H1 (cell line): ENCODE results near the gene IST1. TPM values are rescaled to one million over a fixed set of nuclear protein-coding genes. Genes with fewer than 3 reads are reported as not detected.

ENCODE experiments used
- CTCF ChIA-PET: fragments of 300-600 bp; sonication (Branson Sonifier 250); formaldehyde crosslinking; loops from one replicate; lab custom pipeline; 2021; ENCODE audit not compliant: partially characterized antibody; lab: Charles Lee
- POLR2A ChIA-PET: fragments of 300-600 bp; sonication (Branson Sonifier 250); formaldehyde crosslinking; loops from one replicate; lab custom pipeline; 2021; ENCODE audit warnings: inconsistent platforms; ENCODE audit not compliant: partially characterized antibody; lab: Charles Lee
- DNase-seq, 2 experiments: peaks; one replicate each; pipeline versions ENCODE4 v3.0.0 to v3.0.0-alpha.2; 2010 to 2022; ENCODE audit warnings: low spot score in 2 of 2, low read depth in 1 of 2, mixed read lengths in 1 of 2
- FAIRE-seq: peaks from 2 replicates; lab custom pipeline; 2011; peaks lifted over from hg19 to GRCh38; lab: Jason Lieb, UNC
- H2AFZ ChIP-seq: 2 replicates; pipeline ENCODE4 v1.8.1; 2012; ENCODE audit warnings: low read length, inconsistent platforms
- H2AK5ac ChIP-seq: 2 replicates; pipeline ENCODE4 v1.6.1; 2013; ENCODE audit warnings: low read depth, low read length
- H2BK120ac ChIP-seq: replicated peaks from 2 replicates; pipeline ENCODE3; 2013; ENCODE audit warnings: low read depth, low read length, inconsistent platforms
- H2BK12ac ChIP-seq: 2 replicates; pipeline ENCODE4 v1.6.1; 2013; ENCODE audit warnings: low read depth, low read length
- H2BK15ac ChIP-seq: 2 replicates; pipeline ENCODE4 v1.6.1; 2013; ENCODE audit warnings: low read length
- H2BK20ac ChIP-seq: 2 replicates; pipeline ENCODE4 v1.6.1; 2013; ENCODE audit warnings: low read length
- H2BK5ac ChIP-seq: 2 replicates; pipeline ENCODE4 v1.6.1; 2013; ENCODE audit warnings: low read depth, low read length
- H3K14ac ChIP-seq: 2 replicates; pipeline ENCODE4 v1.6.1; 2013; ENCODE audit warnings: inconsistent platforms; ENCODE audit not compliant: insufficient read length
- H3K18ac ChIP-seq: 2 replicates; pipeline ENCODE4 v1.6.1; 2013; ENCODE audit warnings: low read length; ENCODE audit errors: extremely low read depth
- H3K23ac ChIP-seq: 2 replicates; pipeline ENCODE4 v1.6.1; 2013; ENCODE audit warnings: inconsistent platforms; ENCODE audit not compliant: insufficient read length
- H3K23me2 ChIP-seq: 2 replicates; pipeline ENCODE4 v1.6.1; 2013; ENCODE audit warnings: low read depth, low read length
- H3K27ac ChIP-seq: 2 replicates; pipeline ENCODE4 v1.6.1; 2011; ENCODE audit warnings: low read depth, low read length, inconsistent platforms
- H3K27me3 ChIP-seq, 4 experiments: replicated peaks in 1 of 4; 1 replicate in 1 of 4; 2 replicates in 3 of 4; pipeline versions ENCODE4 v1.6.1 to v1.8.1; 2011 to 2013; ENCODE audit warnings: low read length in 3 of 4, mild to moderate bottlenecking in 3 of 4, inconsistent platforms in 2 of 4, mixed read lengths in 2 of 4, moderate library complexity in 1 of 4; ENCODE audit not compliant: control insufficient read depth in 3 of 4, insufficient read depth in 3 of 4; ENCODE audit errors: extremely low read depth in 1 of 4
- H3K36me3 ChIP-seq, 4 experiments: 2 replicates each; pipeline versions ENCODE4 v1.6.1 to v1.8.1; 2011 to 2013; ENCODE audit warnings: mild to moderate bottlenecking in 4 of 4, low read length in 3 of 4, moderate library complexity in 2 of 4, control low read depth in 1 of 4, inconsistent platforms in 1 of 4; ENCODE audit not compliant: insufficient read depth in 4 of 4, control insufficient read depth in 2 of 4
- H3K4ac ChIP-seq: replicated peaks from 2 replicates; pipeline ENCODE3; 2013; ENCODE audit warnings: low read length, low read depth, mixed read lengths, inconsistent platforms; ENCODE audit not compliant: insufficient read length
- H3K4me1 ChIP-seq, 4 experiments: replicated peaks in 1 of 4; 1 replicate in 1 of 4; 2 replicates in 3 of 4; pipeline versions ENCODE4 v1.6.1 to v1.8.1; 2011 to 2013; ENCODE audit warnings: low read length in 3 of 4, inconsistent platforms in 2 of 4, mixed read lengths in 1 of 4; ENCODE audit not compliant: insufficient read depth in 4 of 4, control insufficient read depth in 3 of 4
- H3K4me2 ChIP-seq, 2 experiments: 2 replicates each; pipeline versions ENCODE4 v1.6.1 to v1.8.1; 2011 to 2013; ENCODE audit warnings: low read depth in 2 of 2, low read length in 2 of 2, control low read depth in 1 of 2, inconsistent platforms in 1 of 2, mild to moderate bottlenecking in 1 of 2; ENCODE audit not compliant: insufficient read depth in 1 of 2
- H3K4me3 ChIP-seq, 4 experiments: fragments of 200-600, 300-600 bp in 1 of 4; sonication (generic), shearing (Covaris generic), sonication (Bioruptor Twin) in 1 of 4; 2 replicates each; pipeline versions ENCODE4 v1.5.1 to v1.8.1; 2011 to 2016; ENCODE audit warnings: low read length in 4 of 4, low read depth in 3 of 4, control low read depth in 2 of 4, inconsistent platforms in 2 of 4, mild to moderate bottlenecking in 2 of 4, mixed read lengths in 1 of 4, moderate library complexity in 1 of 4; ENCODE audit not compliant: insufficient read depth in 2 of 4; ENCODE audit errors: extremely low read depth in 1 of 4
- H3K56ac ChIP-seq: replicated peaks from 2 replicates; pipeline ENCODE3; 2013; ENCODE audit warnings: low read depth, mild to moderate bottlenecking, mixed read lengths, low read length, inconsistent platforms; ENCODE audit not compliant: insufficient read length
- H3K79me1 ChIP-seq: 2 replicates; pipeline ENCODE4 v1.6.1; 2013; ENCODE audit warnings: low read depth, low read length, control low read depth
- H3K79me2 ChIP-seq, 2 experiments: 2 replicates each; pipeline versions ENCODE4 v1.6.1 to v1.8.1; 2012 to 2013; ENCODE audit warnings: low read length in 2 of 2, mild to moderate bottlenecking in 2 of 2, inconsistent platforms in 1 of 2; ENCODE audit not compliant: insufficient read depth in 2 of 2, control insufficient read depth in 1 of 2
- H3K9ac ChIP-seq, 4 experiments: replicated peaks in 1 of 4; 1 replicate in 1 of 4; 2 replicates in 3 of 4; pipeline versions ENCODE4 v1.6.1 to v1.8.1; 2011 to 2013; ENCODE audit warnings: low read depth in 3 of 4, low read length in 3 of 4, control low read depth in 2 of 4, mild to moderate bottlenecking in 2 of 4, moderate library complexity in 2 of 4, inconsistent platforms in 1 of 4; ENCODE audit errors: extremely low read depth in 1 of 4
- H3K9me3 ChIP-seq, 2 experiments: 2 replicates each; pipeline versions ENCODE4 v1.6.1 to v1.8.1; 2012 to 2013; ENCODE audit warnings: mild to moderate bottlenecking in 2 of 2, moderate library complexity in 2 of 2, control low read depth in 1 of 2, inconsistent platforms in 1 of 2, low read depth in 1 of 2, low read length in 1 of 2, mixed read lengths in 1 of 2; ENCODE audit not compliant: insufficient read depth in 2 of 2
- H4K20me1 ChIP-seq, 2 experiments: replicated peaks in 1 of 2; 2 replicates each; pipeline versions ENCODE3 to v1.8.1; 2011 to 2013; ENCODE audit warnings: inconsistent platforms in 2 of 2, low read length in 2 of 2, mild to moderate bottlenecking in 1 of 2; ENCODE audit not compliant: insufficient read depth in 2 of 2, control insufficient read depth in 1 of 2
- H4K5ac ChIP-seq: 2 replicates; pipeline ENCODE4 v1.6.1; 2013; ENCODE audit warnings: low read length, low read depth, mixed read lengths, inconsistent platforms; ENCODE audit not compliant: insufficient read length
- H4K8ac ChIP-seq: 2 replicates; pipeline ENCODE4 v1.8.0; 2013; ENCODE audit warnings: mild to moderate bottlenecking, moderate library complexity, low read length, inconsistent platforms; ENCODE audit not compliant: insufficient read depth; ENCODE audit errors: extremely low read depth
- H4K91ac ChIP-seq: replicated peaks from 2 replicates; pipeline ENCODE3; 2013; ENCODE audit warnings: low read length, mixed read lengths, inconsistent platforms; ENCODE audit not compliant: insufficient read length
- EGR1 ChIP-seq: IDR thresholded peaks from 2 replicates; pipeline ENCODE4 v1.6.1; 2011; ENCODE audit warnings: low read depth, low read length, borderline replicate concordance
- EZH2 ChIP-seq: fragments of 200-600 bp; sonication (generic); IDR thresholded peaks from 2 replicates; pipeline ENCODE4 v1.7.1; 2012; ENCODE audit warnings: low read depth, mild to moderate bottlenecking, moderate library complexity, low read length, inconsistent platforms; ENCODE audit not compliant: severe bottlenecking
- SAP30 ChIP-seq: fragments of 300-600 bp; sonication (generic); IDR thresholded peaks from 2 replicates; pipeline ENCODE4 v1.7.1; 2012; ENCODE audit warnings: low read length, moderate library complexity, mild to moderate bottlenecking, inconsistent platforms; ENCODE audit not compliant: insufficient read depth, insufficient replicate concordance
- SP1 ChIP-seq: IDR thresholded peaks from 2 replicates; pipeline ENCODE4 v1.6.1; 2011; ENCODE audit warnings: low read depth, low read length
- SP2 ChIP-seq: IDR thresholded peaks from 2 replicates; pipeline ENCODE4 v1.6.1; 2012; ENCODE audit warnings: mild to moderate bottlenecking, low read length, inconsistent platforms
- SUZ12 ChIP-seq: fragments of 200-600 bp; sonication (generic); IDR thresholded peaks from 2 replicates; pipeline ENCODE4 v1.6.1; 2012; ENCODE audit warnings: mild to moderate bottlenecking, inconsistent platforms, low read length, moderate library complexity, mixed read lengths
- WGBS, 2 experiments: shearing (Covaris generic) in 1 of 2; methylation state at CpG; one replicate each; pipeline versions ENCODE4 v1.1.6 to v1.1.7; 2013 to 2015; ENCODE audit warnings: low lambda C conversion rate in 2 of 2, mixed read lengths in 2 of 2, inconsistent platforms in 1 of 2, low coverage in 1 of 2, missing lambda C conversion rate in 1 of 2; ENCODE audit not compliant: insufficient replicate concordance in 2 of 2, insufficient coverage in 1 of 2, insufficient read length in 1 of 2; ENCODE audit errors: extremely low coverage in 1 of 2, missing lambda C conversion rate in 1 of 2; 5-methylcytosine and 5-hydroxymethylcytosine counted together
- polyA plus RNA-seq, 7 experiments: library from polyadenylated mRNA; depleted of rRNA in 3 of 7; stranded (reverse) in 5 of 7; unstranded in 2 of 7; fragments of >200 nt in 5 of 7; fragments of 200-250 nt in 2 of 7; gene quantifications; 1 replicate in 5 of 7; 2 replicates in 1 of 7; 4 replicates in 1 of 7; pipeline versions ENCODE4 v1.2.1 to v1.2.3, GENCODE V29; 2011 to 2013; ENCODE audit warnings: missing spikeins in 2 of 7, mixed read lengths in 2 of 7
- total RNA-seq: library from RNA; stranded (reverse); fragmentation: NEBNext Ultra II Directional; extraction: Animal tissue kit (Norgen Biotek cat#: 25700); gene quantifications from 2 replicates; pipeline ENCODE4 v1.2.1, GENCODE V29; 2021
- TF ChIP-seq, protein P1 (sequence below): IDR thresholded peaks from 2 replicates; pipeline ENCODE4 v1.6.1; 2011; ENCODE audit warnings: low read depth, mild to moderate bottlenecking, low read length; ENCODE audit not compliant: insufficient read depth

The IST1 gene
- total and polyA plus RNA-seq, 2 of the 8 experiments (the other 6 are each of a cell fraction or from before 2014, with no cell fraction given): 190 to 248 TPM

- no peak overlapping the region for H3K4ac ChIP-seq
- H4K91ac ChIP-seq: no peak overlapping the region
- TF ChIP-seq SUZ12 (no peak), SP2 (no peak), SP1 (no peak), SAP30 (no peak), EZH2 (no peak), EGR1 (no peak)
- TF ChIP-seq, protein P1, sequence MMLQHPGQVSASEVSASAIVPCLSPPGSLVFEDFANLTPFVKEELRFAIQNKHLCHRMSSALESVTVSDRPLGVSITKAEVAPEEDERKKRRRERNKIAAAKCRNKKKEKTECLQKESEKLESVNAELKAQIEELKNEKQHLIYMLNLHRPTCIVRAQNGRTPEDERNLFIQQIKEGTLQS: no peak
- no peaks in the 10 kb centered on the region for H3K79me1 ChIP-seq
- ChIA-PET POLR2A (no interaction called here), CTCF (no interaction called here)
- H3K36me3 ChIP-seq: no peaks in the 10 kb centered on the region
- no peak overlapping the region for H2AFZ ChIP-seq
- H3K4me1 ChIP-seq: peaks cover 0 to 4% (median 0%) of the 10 kb centered on the region in 4 experiments; a peak in 1 of 7 replicates
- no peaks in the 10 kb centered on the region for H4K20me1 ChIP-seq
- DNase-seq (no peak), FAIRE-seq (no peak)
- no peak overlapping the region for H3K27ac ChIP-seq
- H2BK12ac ChIP-seq: no peak overlapping the region
- no peak overlapping the region for H4K8ac ChIP-seq
- H3K56ac ChIP-seq: no peak overlapping the region
- WGBS, 2 experiments: 67% methylated on average over 5 of the region's 5 CpGs; no CpG with 5 or more reads in 1 of the 2 experiments
- H3K9ac ChIP-seq: no peak overlapping the region
- H3K14ac ChIP-seq: no peak overlapping the region
- H3K4me2 ChIP-seq: no peak overlapping the region
- peaks cover 0 to 4% (median under 1%) of the 10 kb centered on the region in 4 experiments; a peak in 5 of 7 replicates for H3K27me3 ChIP-seq
- no peaks in the 10 kb centered on the region for H3K79me2 ChIP-seq
- H3K23ac ChIP-seq: no peak overlapping the region
- H3K23me2 ChIP-seq: no peaks in the 10 kb centered on the region; the same call in 1 of the 2 replicates
- no peak overlapping the region for H2BK15ac ChIP-seq
- H2BK20ac ChIP-seq: no peak overlapping the region
- no peaks in the 10 kb centered on the region for H3K9me3 ChIP-seq
- H2BK120ac ChIP-seq: no peak overlapping the region
- H3K18ac ChIP-seq: no peak overlapping the region
- no peak overlapping the region for H2BK5ac ChIP-seq
- H2AK5ac ChIP-seq: no peak overlapping the region
- H4K5ac ChIP-seq: no peak overlapping the region
- no peak overlapping the region for H3K4me3 ChIP-seq
Observed at GRCh38 chr16:71952825-71953224, 57.5 kb downstream of the IST1 start.
